LNCAP (cell line): ENCODE data around the gene BCAS3.

Source experiments
- CTCF ChIP-seq: fragments of 450-650 bp; IDR thresholded peaks from 2 replicates; pipeline ENCODE4 v1.5.1; 2017; ENCODE audit warnings: mild to moderate bottlenecking

BCAS3 gene

GRCh38 chr17:61255647-61256046 lies 578.0 kb downstream of the BCAS3 start:
- TF ChIP-seq CTCF, result no peak

- no peak for TF ChIP-seq CTCF
Measured at GRCh38 chr17:61259360-61259759, 581.7 kb downstream of the BCAS3 start.

DNA sequence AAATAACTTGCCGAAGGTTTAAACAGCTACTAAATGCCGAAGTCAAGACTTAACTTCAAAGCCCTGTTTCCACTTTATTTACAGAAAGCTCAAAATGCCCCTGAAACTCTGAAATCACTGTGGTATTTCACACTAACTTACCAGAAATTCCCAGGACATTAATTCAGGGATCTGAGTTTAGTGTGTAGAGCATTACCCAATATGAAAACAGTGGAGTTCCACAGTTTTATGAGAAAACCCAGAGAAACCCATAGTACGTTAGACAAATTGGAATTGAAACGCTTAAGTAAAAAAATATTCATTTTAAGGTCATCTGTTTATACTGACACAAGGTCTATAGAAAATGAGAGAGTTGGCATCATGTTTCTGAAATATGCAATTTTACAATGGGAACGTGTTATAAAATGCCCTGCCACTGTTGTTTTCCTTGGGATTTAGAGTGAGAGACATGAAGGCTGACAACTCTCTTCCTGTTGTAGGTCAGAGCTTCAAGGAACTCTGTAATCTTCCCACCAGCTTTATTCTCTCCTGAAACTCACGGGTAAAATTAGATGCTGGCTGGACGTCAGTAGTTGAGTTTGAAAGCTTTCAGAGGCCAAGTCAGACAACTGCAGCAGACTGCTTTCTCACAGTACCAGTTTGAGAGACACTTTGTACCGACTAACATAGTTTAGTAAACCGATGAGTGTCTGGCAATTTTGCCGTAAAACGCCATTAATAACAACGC lies 582.6 kb downstream of the BCAS3 start:
- TF ChIP-seq CTCF, result no peak

- TF ChIP-seq CTCF, result no peak
Measured at GRCh38 chr17:61261001-61261637, 583.5 kb downstream of the BCAS3 start.

DNA sequence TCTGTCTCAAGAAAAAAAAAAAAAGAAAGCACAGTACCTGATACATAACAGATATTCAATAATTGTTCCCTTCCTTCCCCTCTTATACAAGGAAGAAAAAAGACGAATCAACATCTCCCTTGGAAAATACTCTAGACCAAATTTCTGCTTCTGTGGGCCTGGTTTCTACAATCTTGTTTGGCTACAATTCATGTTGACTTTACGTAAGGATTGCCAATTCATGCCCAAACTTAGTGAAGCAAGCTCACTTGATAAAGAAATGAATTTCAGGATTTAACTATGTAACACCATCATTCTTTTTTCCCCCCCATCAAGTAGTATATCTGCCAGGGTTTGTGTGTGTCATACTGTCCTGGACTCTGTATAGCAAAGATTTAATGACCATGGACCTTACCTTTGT lies 587.7 kb downstream of the BCAS3 start:
- TF ChIP-seq CTCF, result no peak

- TF ChIP-seq CTCF, result no peak
Measured at GRCh38 chr17:61267847-61268246, 590.2 kb downstream of the BCAS3 start.

DNA sequence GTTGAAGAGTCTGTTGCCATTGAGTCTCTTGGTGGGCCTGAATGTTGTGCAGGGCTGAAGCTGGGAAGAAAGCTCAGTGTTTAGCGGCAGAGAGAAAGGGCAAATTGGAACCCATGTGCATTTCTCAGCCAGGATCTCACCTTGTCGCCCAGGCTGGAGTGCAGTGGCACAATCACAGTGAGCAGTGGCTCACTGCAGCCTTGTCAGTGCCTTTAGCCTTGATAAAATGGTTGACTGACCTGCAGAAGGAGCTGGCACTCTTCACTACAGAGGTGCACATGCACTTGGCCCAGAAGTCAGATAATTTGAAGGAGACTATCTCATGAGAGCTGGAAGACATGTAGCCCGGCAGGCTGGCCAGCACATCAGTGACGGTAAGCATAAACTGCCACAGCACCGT lies 597.7 kb downstream of the BCAS3 start:
- no peak for TF ChIP-seq CTCF
